SU-DHL-6 (cell line): ENCODE data around the gene BFSP1.

Experiments
- H2AFZ ChIP-seq: fragments of 200-600 bp; sonication (generic); 2 replicates; pipeline ENCODE4 v1.6.1; 2014; ENCODE audit warnings: low read depth, mild to moderate bottlenecking, moderate library complexity, mixed read lengths, antibody characterized with exemption, low read length; ENCODE audit not compliant: severe bottlenecking
- H3F3A ChIP-seq: fragments of 200-600 bp; shearing (Covaris generic); 2 replicates; pipeline ENCODE4 v1.6.0; 2016; ENCODE audit warnings: antibody characterized with exemption, mild to moderate bottlenecking; ENCODE audit not compliant: insufficient read depth
- H3K27ac ChIP-seq: fragments of 200-600 bp; sonication (generic); 2 replicates; pipeline ENCODE4 v1.5.1; 2016; ENCODE audit warnings: low read depth, mild to moderate bottlenecking, low read length, moderate library complexity, mixed read lengths
- H3K27me3 ChIP-seq: fragments of 200-600 bp; sonication (generic), shearing (Covaris generic); 2 replicates; pipeline ENCODE4 v1.6.0; 2014; ENCODE audit warnings: mild to moderate bottlenecking, low read length
- H3K36me3 ChIP-seq: fragments of 200-600 bp; sonication (generic); 2 replicates; pipeline ENCODE4 v1.6.1; 2014; ENCODE audit warnings: mild to moderate bottlenecking, low read length, mixed read lengths
- H3K4me2 ChIP-seq: fragments of 300-600, 200-600 bp; shearing (Covaris generic), sonication (generic); 2 replicates; pipeline ENCODE4 v1.6.0; 2014; ENCODE audit warnings: low read length, low read depth, mild to moderate bottlenecking; ENCODE audit not compliant: poor library complexity, severe bottlenecking
- H3K4me3 ChIP-seq: fragments of 200-600 bp; sonication (generic); 2 replicates; pipeline ENCODE4 v1.5.1; 2014; ENCODE audit warnings: antibody characterized with exemption, low read length, mild to moderate bottlenecking, mixed read lengths; ENCODE audit not compliant: insufficient read depth, poor library complexity, severe bottlenecking
- H3K79me2 ChIP-seq: fragments of 200-600 bp; sonication (generic); 2 replicates; pipeline ENCODE4 v1.6.1; 2014; ENCODE audit warnings: mild to moderate bottlenecking, low read length, moderate library complexity; ENCODE audit not compliant: insufficient read depth
- H3K9ac ChIP-seq: fragments of 200-600 bp; sonication (generic); 2 replicates; pipeline ENCODE4 v1.7.0; 2014; ENCODE audit warnings: mild to moderate bottlenecking, low read length
- H3K9me2 ChIP-seq: fragments of 200-600 bp; sonication (generic); replicated peaks from 2 replicates; pipeline ENCODE4 v1.6.1; 2014; ENCODE audit warnings: low read length; ENCODE audit not compliant: insufficient read depth
- H3K9me3 ChIP-seq: fragments of 200-600 bp; sonication (generic); 2 replicates; pipeline ENCODE4 v1.6.1; 2014; ENCODE audit warnings: low read length, mixed read lengths; ENCODE audit not compliant: insufficient read depth
- H4K20me1 ChIP-seq: fragments of 200-600 bp; sonication (generic); 2 replicates; pipeline ENCODE4 v1.6.1; 2014; ENCODE audit warnings: low read depth, mild to moderate bottlenecking, antibody characterized with exemption, low read length, moderate library complexity, mixed read lengths
- EZH2phosphoT487 ChIP-seq: fragments of 200-600 bp; sonication (generic), shearing (Covaris generic); conservative IDR thresholded peaks from 2 replicates; pipeline ENCODE4 v1.6.1; 2018; ENCODE audit warnings: mild to moderate bottlenecking, antibody characterized with exemption, low read length, moderate library complexity, mixed read lengths
- TF ChIP-seq, protein P1 (sequence below): fragments of 200-600 bp; sonication (generic); IDR thresholded peaks from one replicate; pipeline ENCODE4 v1.5.1; 2017; ENCODE audit warnings: antibody characterized with exemption, mild to moderate bottlenecking, low read length, moderate library complexity; ENCODE audit not compliant: insufficient read depth, poor library complexity, severe bottlenecking

Gene BFSP1

GRCh38 chr20:17491488-17491887, 39.7 kb downstream of the BFSP1 start:
- Histone ChIP-seq H2AFZ (no peak overlapping the region), H3K9me3 (no peaks in the 10 kb centered on the region), H4K20me1 (no peaks in the 10 kb centered on the region), H3F3A (no peaks in the 10 kb centered on the region), H3K9ac (no peak overlapping the region), H3K4me3 (no peak overlapping the region), H3K27ac (no peak overlapping the region), H3K27me3 (no peaks in the 10 kb centered on the region), H3K36me3 (no peaks in the 10 kb centered on the region), H3K9me2 (no peaks in the 10 kb centered on the region), H3K4me2 (no peak overlapping the region), H3K79me2 (no peaks in the 10 kb centered on the region)
- TF ChIP-seq EZH2phosphoT487, result no peak
- TF ChIP-seq, protein P1, sequence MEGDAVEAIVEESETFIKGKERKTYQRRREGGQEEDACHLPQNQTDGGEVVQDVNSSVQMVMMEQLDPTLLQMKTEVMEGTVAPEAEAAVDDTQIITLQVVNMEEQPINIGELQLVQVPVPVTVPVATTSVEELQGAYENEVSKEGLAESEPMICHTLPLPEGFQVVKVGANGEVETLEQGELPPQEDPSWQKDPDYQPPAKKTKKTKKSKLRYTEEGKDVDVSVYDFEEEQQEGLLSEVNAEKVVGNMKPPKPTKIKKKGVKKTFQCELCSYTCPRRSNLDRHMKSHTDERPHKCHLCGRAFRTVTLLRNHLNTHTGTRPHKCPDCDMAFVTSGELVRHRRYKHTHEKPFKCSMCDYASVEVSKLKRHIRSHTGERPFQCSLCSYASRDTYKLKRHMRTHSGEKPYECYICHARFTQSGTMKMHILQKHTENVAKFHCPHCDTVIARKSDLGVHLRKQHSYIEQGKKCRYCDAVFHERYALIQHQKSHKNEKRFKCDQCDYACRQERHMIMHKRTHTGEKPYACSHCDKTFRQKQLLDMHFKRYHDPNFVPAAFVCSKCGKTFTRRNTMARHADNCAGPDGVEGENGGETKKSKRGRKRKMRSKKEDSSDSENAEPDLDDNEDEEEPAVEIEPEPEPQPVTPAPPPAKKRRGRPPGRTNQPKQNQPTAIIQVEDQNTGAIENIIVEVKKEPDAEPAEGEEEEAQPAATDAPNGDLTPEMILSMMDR, result no peak

GRCh38 chr20:17491041-17491440, 40.1 kb downstream of the BFSP1 start:
- no peak overlapping the region for H3K9ac ChIP-seq
- no peak overlapping the region for H3K27ac ChIP-seq
- no peaks in the 10 kb centered on the region for H3K9me2 ChIP-seq
- no peaks in the 10 kb centered on the region for H3F3A ChIP-seq
- no peaks in the 10 kb centered on the region for H3K27me3 ChIP-seq
- H3K4me3 ChIP-seq, result no peak overlapping the region
- no peaks in the 10 kb centered on the region for H3K79me2 ChIP-seq
- no peaks in the 10 kb centered on the region for H3K36me3 ChIP-seq
- H3K9me3 ChIP-seq, result no peaks in the 10 kb centered on the region
- no peak overlapping the region for H2AFZ ChIP-seq
- H3K4me2 ChIP-seq, result no peak overlapping the region
- no peaks in the 10 kb centered on the region for H4K20me1 ChIP-seq
- TF ChIP-seq, protein P1, result no peak
- no peak for TF ChIP-seq EZH2phosphoT487

- Histone ChIP-seq H3K9me2 (no peaks in the 10 kb centered on the region), H3K4me2 (no peak overlapping the region), H3F3A (no peaks in the 10 kb centered on the region), H3K79me2 (no peaks in the 10 kb centered on the region), H3K36me3 (no peaks in the 10 kb centered on the region), H4K20me1 (no peaks in the 10 kb centered on the region), H3K9me3 (no peaks in the 10 kb centered on the region), H3K27ac (no peak overlapping the region), H3K27me3 (no peaks in the 10 kb centered on the region), H2AFZ (no peak overlapping the region), H3K4me3 (no peak overlapping the region), H3K9ac (no peak overlapping the region)
- TF ChIP-seq EZH2phosphoT487, result no peak
- TF ChIP-seq, protein P1, result no peak
Observed at GRCh38 chr20:17490501-17490900, 40.7 kb downstream of the BFSP1 start.
